ENCODE results near the gene PRAMEF25.
"Not testable (repeated sequence)": the region's sequence is repeated elsewhere in the genome, so short reads cannot be mapped to it uniquely, and the experiment has no call there.

PRAMEF25 gene

DNA sequence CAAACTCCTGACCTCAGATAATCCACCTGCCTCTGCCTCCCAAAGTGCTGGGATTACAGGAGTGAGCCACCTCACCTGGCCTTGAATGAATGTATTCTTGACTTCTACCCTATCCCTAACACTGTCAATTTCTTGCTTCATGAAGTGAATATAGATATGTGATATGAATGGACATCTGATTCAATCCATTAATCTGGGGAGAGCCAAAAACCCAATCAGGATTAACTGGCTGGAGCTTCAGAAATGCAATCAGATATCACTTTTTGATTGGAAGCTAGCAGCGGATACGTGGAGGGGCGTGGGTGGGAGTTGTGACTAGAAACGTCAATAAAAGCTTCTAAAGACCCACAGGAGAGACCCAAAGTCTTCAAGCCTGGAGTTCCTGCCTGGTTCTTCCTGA is at the start of gene PRAMEF25:
TSS of gene PRAMEF25 (plus strand) at position 301 of the 400 bp plus-strand sequence. CDS start 2,920 bp downstream, outside the sequence.
- DNase-seq (ENCODE audit: low read depth in 2 of 3, low spot score in 1 of 3) = not testable (repeated sequence)

DNA sequence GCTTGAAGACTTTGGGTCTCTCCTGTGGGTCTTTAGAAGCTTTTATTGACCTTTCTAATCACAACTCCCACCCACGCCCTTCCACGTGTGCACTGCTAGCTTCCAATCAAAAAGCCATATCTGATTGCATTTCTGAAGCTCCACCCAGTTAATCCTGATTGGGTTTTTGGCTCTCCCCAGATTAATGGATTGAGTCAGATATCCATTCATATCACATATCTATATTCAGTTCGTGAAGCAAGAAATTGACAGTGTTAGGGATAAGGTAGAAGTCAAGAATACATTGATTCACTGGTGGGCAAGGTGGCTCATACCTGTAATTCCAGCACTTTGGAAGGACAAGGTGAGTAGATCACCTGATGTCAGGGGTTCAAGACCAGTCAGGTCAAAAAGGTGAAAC is 14.1 kb upstream of the PRAMEF25 start, which contains the start of gene PRAMEF27:
TSS of gene PRAMEF27 (minus strand) at position 101 of the 400 bp plus-strand sequence. CDS start 2,916 bp downstream, outside the sequence.
- DNase-seq (ENCODE audit: low read depth in 2 of 3, low spot score in 1 of 3) = not testable (repeated sequence)

DNA sequence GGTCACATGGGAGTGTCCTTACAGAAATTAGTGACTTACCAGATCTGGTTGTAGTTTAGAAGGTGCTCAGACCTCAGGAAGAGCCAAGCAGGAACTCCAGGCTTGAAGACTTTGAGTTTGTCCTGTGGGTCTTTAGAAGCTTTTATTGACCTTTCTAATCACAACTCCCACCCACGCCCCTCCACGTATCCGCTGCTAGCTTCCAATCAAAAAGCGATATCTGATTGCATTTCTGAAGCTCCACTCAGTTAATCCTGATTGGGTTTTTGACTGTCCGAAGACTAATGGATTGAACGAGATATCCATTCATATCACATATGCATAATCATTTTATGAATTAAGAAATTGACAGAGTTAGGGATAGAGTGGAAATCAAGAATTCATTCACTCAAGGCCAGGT is 46.2 kb downstream of the PRAMEF25 start, which contains the start of gene HNRNPCL2:
TSS of gene HNRNPCL2 (minus strand) at position 101 of the 400 bp plus-strand sequence. CDS start 454 bp downstream, outside the sequence.
- DNase-seq (ENCODE audit: low read depth in 2 of 3, low spot score in 1 of 3) = not testable (repeated sequence)
